DND-41 (cell line): ENCODE data around the gene MRPL9.
"Not testable (repeated sequence)": the region's sequence is repeated elsewhere in the genome, so short reads cannot be mapped to it uniquely, and the experiment has no call there.

Experiments used
- ATAC-seq: fragments of 200-7000 bp; cut with Tn5 transposase; 3 replicates; pipeline ENCODE4 v1.9.1; 2021; ENCODE audit warnings: low read depth; ENCODE audit not compliant: insufficient read depth
- DNase-seq: peaks from one replicate; pipeline ENCODE4 v3.0.0-alpha.2; 2020
- H2AFZ ChIP-seq: 2 replicates; pipeline ENCODE4 v1.6.0; 2012; ENCODE audit warnings: low read depth, low read length
- H3K27ac ChIP-seq: 2 replicates; pipeline ENCODE4 v1.5.1; 2012; ENCODE audit warnings: low read length, inconsistent platforms
- H3K27me3 ChIP-seq: fragments of 200-600 bp; sonication (generic); 2 replicates; pipeline ENCODE4 v1.6.0; 2012; ENCODE audit warnings: low read length, mild to moderate bottlenecking, inconsistent platforms; ENCODE audit not compliant: insufficient read depth, poor library complexity
- H3K36me3 ChIP-seq: 2 replicates; pipeline ENCODE4 v1.5.1; 2012; ENCODE audit warnings: low read length, inconsistent platforms; ENCODE audit not compliant: insufficient read depth
- H3K4me1 ChIP-seq: 2 replicates; pipeline ENCODE4 v1.5.1; 2012; ENCODE audit warnings: mild to moderate bottlenecking, low read length; ENCODE audit not compliant: insufficient read depth
- H3K4me2 ChIP-seq: 2 replicates; pipeline ENCODE4 v1.6.0; 2012; ENCODE audit warnings: mild to moderate bottlenecking, moderate library complexity, low read length, inconsistent platforms; ENCODE audit not compliant: insufficient read depth
- H3K4me3 ChIP-seq, 2 experiments: fragments of 200-600 bp in 1 of 2; shearing (Covaris generic) in 1 of 2; 2 replicates each; pipeline ENCODE4 v1.5.1; 2012 to 2016; ENCODE audit warnings: inconsistent platforms in 2 of 2, low read length in 2 of 2, mild to moderate bottlenecking in 2 of 2, low read depth in 1 of 2, moderate library complexity in 1 of 2
- H3K79me2 ChIP-seq: 2 replicates; pipeline ENCODE4 v1.6.0; 2012; ENCODE audit warnings: low read length, inconsistent platforms; ENCODE audit not compliant: insufficient read depth
- H3K9ac ChIP-seq: 2 replicates; pipeline ENCODE4 v1.6.0; 2012; ENCODE audit warnings: low read depth, mild to moderate bottlenecking, inconsistent platforms, low read length, moderate library complexity
- H3K9me3 ChIP-seq: 2 replicates; pipeline ENCODE4 v1.5.1; 2012; ENCODE audit warnings: low read length, moderate library complexity, mild to moderate bottlenecking, inconsistent platforms; ENCODE audit not compliant: insufficient read depth, severe bottlenecking
- H4K20me1 ChIP-seq: 2 replicates; pipeline ENCODE4 v1.6.0; 2012; ENCODE audit warnings: low read length; ENCODE audit not compliant: insufficient read depth
- CTCF ChIP-seq: IDR thresholded peaks from 2 replicates; pipeline ENCODE4 v1.5.1; 2012; ENCODE audit warnings: borderline replicate concordance, low read length, moderate library complexity, mild to moderate bottlenecking; ENCODE audit not compliant: poor library complexity, severe bottlenecking; ENCODE audit errors: extremely low read depth
- EZH2 ChIP-seq: IDR thresholded peaks from 3 replicates; pipeline ENCODE4 v1.6.1; 2012; ENCODE audit warnings: borderline replicate concordance, low read depth, mild to moderate bottlenecking, moderate library complexity, low read length, inconsistent platforms; ENCODE audit not compliant: severe bottlenecking

The MRPL9 gene

GRCh38 chr1:151737026-151737425, 26.3 kb downstream of the MRPL9 start:
- H4K20me1 ChIP-seq = no peaks in the 10 kb centered on the region

GRCh38 chr1:151733995-151734394, 29.3 kb downstream of the MRPL9 start:
- not testable (repeated sequence) for H3K9ac ChIP-seq, H3K27me3 ChIP-seq, DNase-seq, H3K36me3 ChIP-seq, H3K4me1 ChIP-seq, ATAC-seq, H3K79me2 ChIP-seq, H3K4me3 ChIP-seq, H4K20me1 ChIP-seq, H2AFZ ChIP-seq, H3K27ac ChIP-seq, H3K4me2 ChIP-seq
- peaks cover 12% of the 10 kb centered on the region for H3K9me3 ChIP-seq

More at GRCh38 chr1:151737026-151737425, 26.3 kb downstream of the MRPL9 start:
- H3K4me1 ChIP-seq = no peaks in the 10 kb centered on the region
- peaks cover 12% of the 10 kb centered on the region for H3K9me3 ChIP-seq
- no peak overlapping the region for H3K4me3 ChIP-seq
- H3K79me2 ChIP-seq = no peaks in the 10 kb centered on the region
- no peak overlapping the region for H2AFZ ChIP-seq
- no peaks in the 10 kb centered on the region for H3K36me3 ChIP-seq
- H3K4me2 ChIP-seq = no peak overlapping the region
- H3K27me3 ChIP-seq = no peaks in the 10 kb centered on the region
- ATAC-seq = no peak
- no peak for DNase-seq
- H3K27ac ChIP-seq = no peak overlapping the region
- H3K9ac ChIP-seq = no peak overlapping the region
- TF ChIP-seq EZH2 (no peak), CTCF (no peak)

GRCh38 chr1:151733126-151733525, 30.2 kb downstream of the MRPL9 start:
- Histone ChIP-seq H2AFZ (no peak overlapping the region), H3K27ac (no peak overlapping the region), H3K36me3 (no peaks in the 10 kb centered on the region), H3K27me3 (peaks cover 4% of the 10 kb centered on the region), H3K79me2 (no peaks in the 10 kb centered on the region), H3K4me1 (no peaks in the 10 kb centered on the region), H3K9me3 (peaks cover 11% of the 10 kb centered on the region), H4K20me1 (no peaks in the 10 kb centered on the region), H3K9ac (no peak overlapping the region), H3K4me2 (no peak overlapping the region), H3K4me3 (no peak overlapping the region)
- no peak for TF ChIP-seq CTCF
- no peak for TF ChIP-seq EZH2
- ATAC-seq = no peak
- no peak for DNase-seq

GRCh38 chr1:151729966-151730291, 33.4 kb downstream of the MRPL9 start:
- no peak overlapping the region for H3K4me3 ChIP-seq
- H3K27ac ChIP-seq = no peak overlapping the region
- no peaks in the 10 kb centered on the region for H3K36me3 ChIP-seq
- TF ChIP-seq EZH2 (no peak), CTCF (no peak)
- no peak overlapping the region for H2AFZ ChIP-seq
- DNase-seq (no peak), ATAC-seq (no peak)
- no peaks in the 10 kb centered on the region for H3K9me3 ChIP-seq
- no peak overlapping the region for H3K9ac ChIP-seq
- H3K4me2 ChIP-seq = no peak overlapping the region
- H3K27me3 ChIP-seq = peaks cover 10% of the 10 kb centered on the region
- H3K79me2 ChIP-seq = no peaks in the 10 kb centered on the region
- H4K20me1 ChIP-seq = no peaks in the 10 kb centered on the region
- H3K4me1 ChIP-seq = no peaks in the 10 kb centered on the region
